ENCODE results near the gene TCEA3.

- TF ChIP-seq CTCF (IDR thresholded peaks at IDR 0.05) (no peak), USF2 (CRISPR knock-in tag; IDR thresholded peaks at IDR 0.05) (no peak), SP1 (CRISPR knock-in tag; conservative IDR thresholded peaks at IDR 0.05) (no peak)
Observed at GRCh38 chr1:23405946-23406345, 18.6 kb downstream of the TCEA3 start.
